Type B pancreatic cell (in vitro differentiated cells): ENCODE measurements around the gene ZC3H18. TPM values are rescaled to one million over a fixed set of nuclear protein-coding genes. Genes with fewer than 3 reads are reported as not detected.

Source experiments
- DNase-seq: peaks from one replicate; pipeline ENCODE4 v3.0.0; 2021; ENCODE audit warnings: mixed read lengths; ENCODE audit not compliant: unreplicated experiment; ENCODE audit errors: extremely low spot score
- H3K27ac Mint-ChIP-seq: 2 replicates; pipeline ENCODE4 v1.8.0; 2021; ENCODE audit warnings: mild to moderate bottlenecking, mixed read lengths
- H3K27me3 Mint-ChIP-seq: 2 replicates; pipeline ENCODE4 v1.8.0; 2021; ENCODE audit warnings: mixed read lengths
- H3K36me3 Mint-ChIP-seq: 2 replicates; pipeline ENCODE4 v1.8.0; 2021; ENCODE audit warnings: mixed read lengths
- H3K4me1 Mint-ChIP-seq: one replicate; pipeline ENCODE4 v1.8.0; 2021; ENCODE audit warnings: mixed read lengths; ENCODE audit not compliant: unreplicated experiment
- H3K4me3 Mint-ChIP-seq: 2 replicates; pipeline ENCODE4 v1.8.0; 2021; ENCODE audit warnings: mild to moderate bottlenecking, mixed read lengths
- H3K9me3 Mint-ChIP-seq: 2 replicates; pipeline ENCODE4 v1.8.0; 2021; ENCODE audit warnings: mixed read lengths
- CTCF ChIP-seq: fragments of 200-600 bp; sonication (generic); conservative IDR thresholded peaks from 2 replicates; pipeline ENCODE4 v1.5.0; 2021; ENCODE audit warnings: antibody characterized with exemption, mild to moderate bottlenecking
- total RNA-seq: library from RNA; stranded (reverse); gene quantifications from 2 replicates; pipeline ENCODE4 v1.2.1, GENCODE V29; 2021; ENCODE audit warnings: low replicate concordance

The ZC3H18 gene
- total RNA-seq, 1 donor from 2014 or later = 70.2 TPM

GRCh38 chr16:88537859-88538258 is 32.3 kb upstream of the ZC3H18 start:
- Mint-ChIP-seq H3K27me3 (peaks cover 12% of the 10 kb centered on the region), H3K4me1 (peaks cover 6% of the 10 kb centered on the region), H3K27ac (peak overlapping the region; percentile 72), H3K36me3 (no peaks in the 10 kb centered on the region), H3K4me3 (no peak overlapping the region), H3K9me3 (no peaks in the 10 kb centered on the region)
- no peak for TF ChIP-seq CTCF
- no peak for DNase-seq

DNA sequence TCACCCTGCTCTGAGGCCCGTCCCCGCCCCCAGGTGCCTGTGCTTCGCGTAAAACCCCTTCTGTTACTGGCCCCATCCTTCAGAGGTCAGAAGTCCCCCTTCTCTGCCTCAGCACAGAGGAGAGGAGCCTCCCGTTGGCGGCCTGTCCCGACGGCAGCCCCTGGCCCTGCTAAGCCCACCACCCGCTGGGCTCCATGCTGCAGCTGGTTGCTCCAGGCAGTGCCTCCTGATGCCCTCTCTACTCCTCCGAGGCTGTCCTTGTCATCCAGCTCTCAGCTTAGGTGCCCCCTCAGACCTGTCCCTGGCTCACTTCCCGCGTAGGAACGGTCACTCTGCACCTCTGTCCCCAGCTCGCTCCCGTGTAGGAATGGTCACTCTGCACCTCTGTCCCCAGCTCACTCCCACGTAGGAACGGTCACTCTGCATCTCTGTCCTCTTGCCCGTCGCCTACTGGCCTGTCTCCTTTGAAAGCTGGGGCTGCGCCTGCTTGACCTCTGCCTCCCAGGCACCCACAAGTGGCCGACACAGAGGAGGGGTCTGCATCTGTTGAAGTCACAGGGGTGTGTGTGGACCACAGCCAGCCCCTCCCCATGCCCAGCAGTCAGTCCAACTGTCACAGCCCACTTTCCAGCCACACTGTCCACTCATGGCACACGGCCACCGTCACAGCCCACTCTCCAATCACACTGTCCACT is 31.7 kb upstream of the ZC3H18 start:
- H3K4me1 Mint-ChIP-seq = peaks cover 6% of the 10 kb centered on the region
- H3K27me3 Mint-ChIP-seq = peaks cover 16% of the 10 kb centered on the region
- H3K36me3 Mint-ChIP-seq = no peaks in the 10 kb centered on the region
- no peak for TF ChIP-seq CTCF
- peaks cover 4% of the 10 kb centered on the region for H3K9me3 Mint-ChIP-seq
- H3K4me3 Mint-ChIP-seq = peak overlapping the region; percentile 63
- H3K27ac Mint-ChIP-seq = peak overlapping the region; percentile 72
- no peak for DNase-seq

DNA sequence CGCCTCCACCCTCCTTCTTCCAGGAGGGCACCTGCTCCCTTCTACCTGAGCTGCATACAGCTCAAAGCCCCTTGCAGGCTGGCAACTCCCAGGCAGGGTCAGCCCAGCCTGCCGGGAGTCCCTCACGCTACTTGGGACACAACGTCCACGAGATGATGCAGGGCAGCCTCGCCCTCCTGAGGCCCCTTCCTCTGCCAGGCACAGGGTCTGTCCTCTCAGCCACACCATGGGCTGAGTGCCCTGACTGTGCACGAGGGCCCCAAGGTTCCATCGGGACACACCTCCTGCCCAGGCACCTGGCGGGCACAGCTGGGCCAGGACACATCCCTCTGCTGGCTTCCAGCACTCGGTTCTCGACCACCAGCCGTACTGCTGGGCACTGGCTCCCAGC is 30.9 kb upstream of the ZC3H18 start:
- H3K27ac Mint-ChIP-seq = no peak overlapping the region
- no peak for DNase-seq
- no peak for TF ChIP-seq CTCF
- peaks cover 7% of the 10 kb centered on the region for H3K9me3 Mint-ChIP-seq
- H3K27me3 Mint-ChIP-seq = peaks cover 18% of the 10 kb centered on the region
- no peak overlapping the region for H3K4me3 Mint-ChIP-seq
- no peaks in the 10 kb centered on the region for H3K36me3 Mint-ChIP-seq
- H3K4me1 Mint-ChIP-seq = peaks cover 6% of the 10 kb centered on the region

DNA sequence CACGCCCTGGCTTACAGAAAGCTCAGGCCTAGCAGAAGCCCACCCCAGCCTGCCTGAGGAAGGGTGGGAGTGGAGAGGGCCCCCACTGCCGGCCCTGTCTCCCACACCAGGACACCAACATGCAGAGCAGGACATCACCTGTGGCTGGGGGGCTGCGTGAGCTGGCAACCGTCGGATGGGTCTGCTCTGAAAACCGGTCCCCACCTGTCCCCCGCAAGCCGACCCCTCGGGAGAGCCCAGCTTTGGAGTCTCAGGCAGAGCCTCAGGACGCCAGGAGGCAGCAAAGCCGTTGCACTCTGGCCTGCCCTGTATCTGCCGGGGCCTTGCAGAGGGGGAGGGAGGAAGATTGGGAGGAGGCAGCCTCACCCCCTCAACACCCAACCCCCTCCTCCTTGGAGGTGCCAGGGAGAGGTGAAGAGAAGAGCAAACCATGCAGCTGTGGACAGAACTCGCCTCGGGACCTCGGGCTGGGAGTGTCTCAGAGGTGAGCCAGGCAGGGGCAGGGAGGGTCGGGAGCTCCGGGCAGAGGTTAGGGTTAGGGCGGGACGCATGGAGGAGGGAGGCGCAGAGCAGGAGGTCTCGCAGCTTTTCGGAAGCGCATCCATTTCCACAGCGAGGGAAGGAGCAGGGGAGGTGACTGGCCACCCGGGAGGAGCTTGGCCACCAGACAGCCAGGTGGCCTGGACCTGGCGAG is 30.4 kb upstream of the ZC3H18 start:
- TF ChIP-seq CTCF = no peak
- no peaks in the 10 kb centered on the region for H3K36me3 Mint-ChIP-seq

GRCh38 chr16:88540346-88540977 is 29.7 kb upstream of the ZC3H18 start:
- Mint-ChIP-seq H3K27ac (no peak overlapping the region), H3K9me3 (peaks cover 7% of the 10 kb centered on the region), H3K27me3 (peaks cover 22% of the 10 kb centered on the region), H3K4me3 (no peak overlapping the region), H3K36me3 (no peaks in the 10 kb centered on the region), H3K4me1 (no peaks in the 10 kb centered on the region)
- no peak for TF ChIP-seq CTCF
- no peak for DNase-seq

More for the DNA sequence above, 30.4 kb upstream of the ZC3H18 start:
- no peak overlapping the region for H3K4me3 Mint-ChIP-seq
- peaks cover 4% of the 10 kb centered on the region for H3K4me1 Mint-ChIP-seq
- DNase-seq = no peak
- peaks cover 18% of the 10 kb centered on the region for H3K27me3 Mint-ChIP-seq
- H3K9me3 Mint-ChIP-seq = peaks cover 7% of the 10 kb centered on the region
- no peak overlapping the region for H3K27ac Mint-ChIP-seq
